Smooth muscle cell (in vitro differentiated cells): ENCODE results near the gene SLC1A5. TPM values are rescaled to one million over a fixed set of nuclear protein-coding genes. Genes with fewer than 3 reads are reported as not detected.

Experiments
- DNase-seq: peaks from one replicate; lab custom pipeline; 2025; ENCODE audit not compliant: unreplicated experiment; lab: John Stamatoyannopoulos, UW
- H2AFZ ChIP-seq: fragments of 200-600 bp; sonication (generic); 2 replicates; pipeline ENCODE4 v1.6.0; 2016; ENCODE audit warnings: antibody characterized with exemption, low read depth, mild to moderate bottlenecking
- H3F3A ChIP-seq: fragments of 200-600 bp; sonication (generic); 2 replicates; pipeline ENCODE4 v1.6.0; 2017; ENCODE audit warnings: antibody characterized with exemption, low read depth
- H3K27ac ChIP-seq: fragments of 200-600 bp; sonication (generic); 2 replicates; pipeline ENCODE4 v1.5.1; 2016; ENCODE audit warnings: low read depth, mild to moderate bottlenecking
- H3K27me3 ChIP-seq: fragments of 200-600 bp; sonication (generic); 2 replicates; pipeline ENCODE4 v1.6.1; 2016; ENCODE audit warnings: low read depth, mild to moderate bottlenecking
- H3K36me3 ChIP-seq: fragments of 200-600 bp; sonication (generic); 2 replicates; pipeline ENCODE4 v1.5.1; 2016; ENCODE audit warnings: low read depth
- H3K4me1 ChIP-seq: fragments of 200-600 bp; sonication (generic); 2 replicates; pipeline ENCODE4 v1.5.1; 2016; ENCODE audit warnings: low read depth
- H3K4me2 ChIP-seq: fragments of 200-600 bp; sonication (generic); 2 replicates; pipeline ENCODE4 v1.6.0; 2016; ENCODE audit warnings: mild to moderate bottlenecking
- H3K4me3 ChIP-seq: fragments of 200-600 bp; sonication (generic); 2 replicates; pipeline ENCODE4 v1.5.1; 2016; ENCODE audit warnings: mild to moderate bottlenecking
- H3K79me2 ChIP-seq: fragments of 200-600 bp; sonication (generic); 2 replicates; pipeline ENCODE4 v1.6.0; 2016; ENCODE audit warnings: low read depth, mild to moderate bottlenecking
- H3K9ac ChIP-seq: fragments of 200-600 bp; sonication (generic); 2 replicates; pipeline ENCODE4 v1.6.0; 2016; ENCODE audit warnings: low read depth
- H3K9me3 ChIP-seq: fragments of 200-600 bp; sonication (generic); replicated peaks from 2 replicates; pipeline ENCODE4 v1.5.1; 2016; ENCODE audit warnings: low read depth
- H4K20me1 ChIP-seq: fragments of 200-600 bp; sonication (generic); 2 replicates; pipeline ENCODE4 v1.6.0; 2016; ENCODE audit warnings: low read depth
- CTCF ChIP-seq: fragments of 200-600 bp; sonication (generic); IDR thresholded peaks from 2 replicates; pipeline ENCODE4 v1.5.1; 2017; ENCODE audit warnings: borderline replicate concordance, mild to moderate bottlenecking, antibody characterized with exemption; ENCODE audit not compliant: insufficient read depth, poor library complexity, severe bottlenecking
- WGBS: methylation state at CpG from one replicate; pipeline ENCODE4 v1.1.7; 2016; ENCODE audit warnings: low lambda C conversion rate; 5-methylcytosine and 5-hydroxymethylcytosine counted together
- polyA plus RNA-seq: library from polyadenylated mRNA; unstranded; fragments of >200 nt; fragmentation: Nextera tagmentation; extraction: Ambion mirVana; gene quantifications from 2 replicates; pipeline ENCODE4 v1.2.1, GENCODE V29; 2016
- total RNA-seq: library from RNA; depleted of rRNA; stranded (reverse); fragments of >200 nt; gene quantifications from 2 replicates; pipeline ENCODE4 v1.2.3, GENCODE V29; 2014

SLC1A5 gene
- total and polyA plus RNA-seq, 2 experiments from 2014 or later = 101 to 231 TPM

GRCh38 chr19:46787040-46787330 is 1.4 kb downstream of the SLC1A5 start:
- no peak for DNase-seq
- Histone ChIP-seq H3K27ac (peak overlapping the region; percentile 93), H3F3A (peaks cover 25% of the 10 kb centered on the region), H3K27me3 (no peaks in the 10 kb centered on the region), H4K20me1 (peaks cover 62% of the 10 kb centered on the region), H3K9me3 (no peaks in the 10 kb centered on the region), H3K4me1 (peaks cover 11% of the 10 kb centered on the region), H3K79me2 (peaks cover 61% of the 10 kb centered on the region), H3K9ac (peak overlapping the region; percentile 89), H2AFZ (no peak overlapping the region), H3K4me3 (peak overlapping the region; percentile 72), H3K4me2 (peak overlapping the region; percentile 85), H3K36me3 (no peaks in the 10 kb centered on the region)
- 0% methylated on average over 5 of the region's 5 CpGs for WGBS
- no peak for TF ChIP-seq CTCF

GRCh38 chr19:46786236-46787039 is 2.0 kb downstream of the SLC1A5 start:
- peaks cover 23% of the 10 kb centered on the region for H3F3A ChIP-seq
- H2AFZ ChIP-seq = no peak overlapping the region
- H3K4me3 ChIP-seq = peak overlapping the region; percentile 72
- no peak for TF ChIP-seq CTCF
- WGBS = 1% methylated on average over 20 of the region's 20 CpGs
- H3K79me2 ChIP-seq = peaks cover 67% of the 10 kb centered on the region
- DNase-seq = peak; percentile 48
- H3K27me3 ChIP-seq = no peaks in the 10 kb centered on the region
- H4K20me1 ChIP-seq = peaks cover 68% of the 10 kb centered on the region
- H3K27ac ChIP-seq = peak overlapping the region; percentile 93
- H3K9me3 ChIP-seq = no peaks in the 10 kb centered on the region
- peaks cover 11% of the 10 kb centered on the region for H3K4me1 ChIP-seq
- peak overlapping the region; percentile 89 for H3K9ac ChIP-seq
- peak overlapping the region; percentile 85 for H3K4me2 ChIP-seq
- H3K36me3 ChIP-seq = no peaks in the 10 kb centered on the region

- TF ChIP-seq CTCF = no peak
- no peak for DNase-seq
- peak overlapping the region; percentile 72 for H3K4me3 ChIP-seq
- no peak overlapping the region for H2AFZ ChIP-seq
- no peaks in the 10 kb centered on the region for H3K27me3 ChIP-seq
- peaks cover 11% of the 10 kb centered on the region for H3K4me1 ChIP-seq
- H3K9ac ChIP-seq = peak overlapping the region; percentile 89
- H3K27ac ChIP-seq = peak overlapping the region; percentile 93
- peaks cover 23% of the 10 kb centered on the region for H3F3A ChIP-seq
- WGBS = 29% methylated on average over 4 of the region's 4 CpGs
- peaks cover 72% of the 10 kb centered on the region for H3K79me2 ChIP-seq
- H3K36me3 ChIP-seq = no peaks in the 10 kb centered on the region
- H3K9me3 ChIP-seq = no peaks in the 10 kb centered on the region
- H3K4me2 ChIP-seq = peak overlapping the region; percentile 85
- peaks cover 73% of the 10 kb centered on the region for H4K20me1 ChIP-seq
These were observed 2.5 kb downstream of the SLC1A5 start for GRCh38 chr19:46785980-46786235.
